Muscle layer of colon (tissue), 2 donors: Measurements from ENCODE around the gene SH3BGR.

Experiments
- H3K27ac ChIP-seq: one replicate; pipeline ENCODE4 v1.7.0; 2013; ENCODE audit warnings: low read depth, mild to moderate bottlenecking, low read length, moderate library complexity
- H3K27me3 ChIP-seq, 2 donors: one replicate each; pipeline ENCODE4 v1.7.0; 2013; ENCODE audit warnings: low read length in 2 of 2, mild to moderate bottlenecking in 2 of 2; ENCODE audit not compliant: insufficient read depth in 2 of 2, control insufficient read depth in 1 of 2
- H3K36me3 ChIP-seq: one replicate; pipeline ENCODE4 v1.7.0; 2013; ENCODE audit warnings: mild to moderate bottlenecking, low read length; ENCODE audit not compliant: insufficient read depth
- H3K4me1 ChIP-seq: one replicate; pipeline ENCODE4 v1.7.0; 2013; ENCODE audit warnings: mild to moderate bottlenecking, low read length; ENCODE audit not compliant: insufficient read depth
- H3K4me3 ChIP-seq, 2 donors: one replicate each; pipeline ENCODE4 v1.7.0; 2013; ENCODE audit warnings: low read length in 2 of 2, low read depth in 1 of 2, mild to moderate bottlenecking in 1 of 2, moderate library complexity in 1 of 2
- H3K9ac ChIP-seq: one replicate; pipeline ENCODE4 v1.7.0; 2013; ENCODE audit warnings: low read length
- H3K9me3 ChIP-seq: one replicate; pipeline ENCODE4 v1.7.0; 2013; ENCODE audit warnings: mild to moderate bottlenecking, low read length
- donor health status: abdominal sarcoma.
- donor health status: Adenocarcinoma of cecum.

SH3BGR gene

DNA sequence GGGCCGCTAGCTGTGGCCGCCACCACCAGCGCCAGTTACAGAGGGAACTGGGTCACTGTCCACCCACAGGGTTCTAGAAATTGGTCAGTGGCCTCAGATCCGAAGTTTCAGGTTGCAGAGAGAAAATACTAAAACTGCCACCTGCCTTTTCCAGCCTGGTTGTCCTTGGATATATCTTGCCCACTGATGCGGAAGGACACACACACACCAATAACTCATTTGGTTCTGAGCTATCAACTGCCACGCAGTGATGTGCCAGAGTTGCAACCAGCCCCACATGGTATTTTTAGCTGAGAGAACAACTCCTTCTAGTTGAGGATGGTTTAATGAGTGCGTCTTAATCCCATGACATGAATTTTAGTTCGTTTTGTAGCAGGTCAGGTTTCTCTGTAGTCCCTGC lies 68.1 kb downstream of the SH3BGR start:
- no peaks in the 10 kb centered on the region for H3K36me3 ChIP-seq
- peaks cover 15% of the 10 kb centered on the region for H3K4me1 ChIP-seq
- H3K27ac ChIP-seq: no peak overlapping the region
- no peaks in the 10 kb centered on the region for H3K27me3 ChIP-seq
- H3K9ac ChIP-seq: no peak overlapping the region
- H3K4me3 ChIP-seq: no peak overlapping the region
- H3K9me3 ChIP-seq: no peaks in the 10 kb centered on the region

DNA sequence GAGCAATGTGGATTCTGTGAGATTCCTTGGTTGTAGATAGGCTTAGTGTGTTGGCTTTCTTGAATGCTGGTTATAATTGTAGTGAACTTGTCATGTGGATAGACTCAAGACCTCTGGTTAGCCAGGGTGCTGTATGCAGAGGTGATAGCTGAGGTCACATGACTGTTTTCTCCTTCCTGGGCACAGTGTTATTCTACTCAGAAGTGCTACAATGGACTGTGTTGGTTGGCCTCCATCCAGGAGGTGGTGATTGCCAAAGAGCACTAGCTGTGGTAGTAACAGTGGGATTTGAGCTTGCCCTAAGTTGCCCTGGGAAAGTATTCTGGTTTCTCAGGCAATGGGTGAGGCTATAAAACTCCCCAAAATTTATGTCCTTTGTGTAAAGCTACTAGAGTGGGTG lies 71.6 kb downstream of the SH3BGR start:
- no peak overlapping the region for H3K27ac ChIP-seq
- no peak overlapping the region for H3K9ac ChIP-seq
- H3K9me3 ChIP-seq: no peaks in the 10 kb centered on the region
- no peak overlapping the region for H3K4me3 ChIP-seq
- peaks cover 15% of the 10 kb centered on the region for H3K4me1 ChIP-seq
- no peaks in the 10 kb centered on the region for H3K27me3 ChIP-seq
- H3K36me3 ChIP-seq: no peaks in the 10 kb centered on the region

DNA sequence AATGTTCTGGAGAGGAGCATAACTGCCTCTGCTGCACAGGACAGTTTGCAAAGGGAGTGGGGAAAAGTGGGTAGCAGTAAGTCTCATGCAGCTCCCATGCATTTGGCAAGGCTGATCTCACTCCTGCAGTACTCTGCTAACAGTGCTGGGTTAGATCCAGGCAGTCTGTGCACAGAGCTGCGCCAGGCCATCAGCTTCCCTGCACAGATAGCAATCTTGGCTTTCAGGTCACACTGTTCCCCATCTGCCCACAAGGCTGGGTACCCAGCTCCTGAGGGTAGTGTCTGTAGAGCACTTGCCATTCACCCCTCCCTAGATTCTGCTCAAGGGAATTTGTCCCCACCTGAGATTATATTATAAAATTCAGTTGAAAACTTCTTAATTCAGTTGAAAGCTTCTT lies 72.1 kb downstream of the SH3BGR start:
- peaks cover 15% of the 10 kb centered on the region for H3K4me1 ChIP-seq
- H3K27me3 ChIP-seq: no peaks in the 10 kb centered on the region
- no peak overlapping the region for H3K4me3 ChIP-seq
- H3K9ac ChIP-seq: no peak overlapping the region
- H3K36me3 ChIP-seq: no peaks in the 10 kb centered on the region
- H3K27ac ChIP-seq: no peak overlapping the region
- no peaks in the 10 kb centered on the region for H3K9me3 ChIP-seq

DNA sequence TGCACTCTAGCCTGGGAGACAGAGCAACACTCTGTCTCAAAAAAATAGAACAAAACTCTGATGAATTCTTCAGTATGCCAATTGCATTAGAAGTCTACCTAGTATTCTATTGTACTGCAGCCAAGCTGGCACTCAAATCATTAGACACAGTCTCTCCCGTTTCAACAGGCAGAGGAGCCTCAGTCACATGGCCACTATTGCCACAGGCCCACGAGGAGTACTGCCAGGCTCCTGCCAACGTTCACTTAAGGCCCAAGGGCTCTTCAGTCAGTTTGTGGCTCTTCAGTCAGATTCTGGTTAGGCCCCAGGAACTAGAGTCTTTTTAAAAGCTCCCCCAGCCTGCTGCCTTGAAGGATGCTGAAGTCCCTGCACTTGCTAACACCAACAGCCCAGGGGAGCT lies 73.4 kb downstream of the SH3BGR start:
- no peak overlapping the region for H3K9ac ChIP-seq
- no peaks in the 10 kb centered on the region for H3K27me3 ChIP-seq
- no peak overlapping the region for H3K27ac ChIP-seq
- no peak overlapping the region for H3K4me3 ChIP-seq
- no peaks in the 10 kb centered on the region for H3K9me3 ChIP-seq
- peaks cover 15% of the 10 kb centered on the region for H3K4me1 ChIP-seq
- no peaks in the 10 kb centered on the region for H3K36me3 ChIP-seq

DNA sequence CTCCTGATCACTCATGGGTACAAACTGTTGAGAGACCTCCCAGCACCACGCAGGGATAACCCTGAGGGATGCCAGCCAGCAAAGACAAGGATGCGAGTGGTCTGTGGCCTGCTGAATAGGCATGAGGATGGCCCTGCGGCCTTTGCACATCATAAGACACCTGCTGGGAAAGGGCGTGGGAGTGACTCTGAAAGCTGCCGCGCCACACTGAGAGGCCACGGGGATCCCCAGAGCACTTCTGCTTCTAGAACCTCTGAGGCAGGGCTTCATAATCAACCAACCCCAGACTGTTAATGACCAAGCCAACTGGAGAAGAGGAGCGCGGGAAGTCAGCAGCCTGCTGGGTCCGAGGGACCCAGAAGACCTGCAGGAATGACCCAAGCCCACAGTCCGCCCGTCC lies 73.8 kb downstream of the SH3BGR start:
- no peak overlapping the region for H3K4me3 ChIP-seq

DNA sequence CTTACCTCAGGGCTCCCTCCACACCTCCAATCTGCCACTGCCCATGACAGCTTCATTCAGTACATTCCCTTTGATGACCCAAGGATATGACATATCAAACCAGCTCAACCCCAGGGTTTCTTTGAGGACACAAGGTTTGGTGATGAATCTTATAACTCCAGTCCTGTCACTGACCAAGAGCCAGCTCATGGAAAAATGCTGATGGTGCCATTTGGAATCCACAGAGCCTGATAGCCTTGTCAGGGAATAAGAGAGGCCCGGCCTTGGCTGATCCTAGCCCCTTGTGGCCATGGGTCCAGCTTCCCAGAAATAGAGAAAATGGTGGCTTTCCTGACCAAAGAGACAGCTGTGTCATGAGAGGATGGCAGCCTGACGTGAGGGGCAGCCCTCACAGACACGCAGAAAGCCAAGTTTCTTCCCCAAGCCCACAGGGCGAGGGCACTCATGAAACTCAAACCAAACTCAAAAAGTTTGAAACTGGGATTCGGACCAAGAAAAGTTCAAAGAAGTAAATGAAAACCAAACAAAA lies 75.4 kb downstream of the SH3BGR start:
- no peaks in the 10 kb centered on the region for H3K27me3 ChIP-seq
- H3K27ac ChIP-seq: no peak overlapping the region
- H3K9me3 ChIP-seq: no peaks in the 10 kb centered on the region
- no peak overlapping the region for H3K9ac ChIP-seq
- H3K4me1 ChIP-seq: peaks cover 15% of the 10 kb centered on the region
- H3K36me3 ChIP-seq: no peaks in the 10 kb centered on the region
- no peak overlapping the region for H3K4me3 ChIP-seq

More for the DNA sequence above, 73.8 kb downstream of the SH3BGR start:
- H3K9ac ChIP-seq: no peak overlapping the region
- no peaks in the 10 kb centered on the region for H3K36me3 ChIP-seq
- peaks cover 15% of the 10 kb centered on the region for H3K4me1 ChIP-seq
- H3K27me3 ChIP-seq: no peaks in the 10 kb centered on the region
- no peaks in the 10 kb centered on the region for H3K9me3 ChIP-seq
- H3K27ac ChIP-seq: no peak overlapping the region

DNA sequence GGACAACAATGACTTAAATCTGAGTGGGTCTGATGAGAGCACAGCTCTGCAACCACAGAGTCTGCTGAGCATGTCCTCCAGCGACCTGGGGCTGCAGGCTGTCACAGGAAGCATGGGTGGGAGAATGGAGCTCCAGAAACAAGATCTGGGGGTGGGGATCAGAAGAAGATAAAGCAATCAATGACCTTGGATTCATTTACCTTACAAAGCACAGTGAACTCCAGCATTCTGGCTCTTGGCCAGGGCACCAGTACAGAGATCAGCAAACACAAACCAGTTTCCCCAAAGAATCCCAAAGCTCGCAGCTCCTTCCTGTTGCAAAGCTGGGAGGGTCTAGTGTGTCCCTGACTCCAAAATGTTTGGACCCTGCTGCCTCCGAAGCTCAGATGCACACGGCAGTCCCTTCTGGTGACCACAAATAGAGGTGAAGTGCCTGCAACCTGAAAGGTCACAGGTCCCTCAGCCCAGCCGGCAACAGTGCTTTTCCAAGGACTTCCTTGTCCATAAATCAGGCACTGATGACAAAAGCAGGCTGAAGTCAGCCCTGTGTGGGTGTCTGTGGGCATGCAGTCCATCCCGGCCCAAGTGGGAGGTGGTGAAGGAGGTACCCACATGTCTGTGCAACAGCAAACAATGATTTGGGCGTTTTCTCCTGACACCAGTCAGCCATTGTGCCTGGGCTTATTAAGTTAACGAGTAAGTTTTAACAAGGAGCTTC lies 76.1 kb downstream of the SH3BGR start:
- H3K27me3 ChIP-seq: no peaks in the 10 kb centered on the region
- no peak overlapping the region for H3K9ac ChIP-seq
- H3K4me3 ChIP-seq: no peak overlapping the region
- peaks cover 15% of the 10 kb centered on the region for H3K4me1 ChIP-seq
- no peak overlapping the region for H3K27ac ChIP-seq
- no peaks in the 10 kb centered on the region for H3K36me3 ChIP-seq
- no peaks in the 10 kb centered on the region for H3K9me3 ChIP-seq

DNA sequence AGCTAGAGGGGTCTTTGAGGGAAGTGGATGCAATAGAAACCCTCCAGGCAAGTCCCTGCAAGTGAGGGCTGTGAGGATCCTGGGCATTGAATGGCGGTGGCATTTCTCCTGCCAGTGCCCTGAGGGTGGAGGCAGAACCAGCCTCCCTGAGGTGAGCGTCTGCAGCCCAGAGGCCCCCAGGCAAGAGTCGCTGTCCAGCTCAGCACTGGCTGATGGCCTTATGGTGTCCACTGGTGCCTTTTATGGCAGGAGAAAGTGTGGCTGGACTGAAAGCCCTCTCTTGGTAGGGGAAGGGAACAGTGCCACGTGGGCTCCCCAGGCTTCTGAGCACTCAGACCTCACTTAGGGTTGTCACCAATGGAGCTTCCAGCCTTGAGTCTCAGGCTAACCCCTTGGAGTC lies 77.3 kb downstream of the SH3BGR start:
- Histone ChIP-seq H3K27me3 (no peaks in the 10 kb centered on the region), H3K27ac (no peak overlapping the region)

DNA sequence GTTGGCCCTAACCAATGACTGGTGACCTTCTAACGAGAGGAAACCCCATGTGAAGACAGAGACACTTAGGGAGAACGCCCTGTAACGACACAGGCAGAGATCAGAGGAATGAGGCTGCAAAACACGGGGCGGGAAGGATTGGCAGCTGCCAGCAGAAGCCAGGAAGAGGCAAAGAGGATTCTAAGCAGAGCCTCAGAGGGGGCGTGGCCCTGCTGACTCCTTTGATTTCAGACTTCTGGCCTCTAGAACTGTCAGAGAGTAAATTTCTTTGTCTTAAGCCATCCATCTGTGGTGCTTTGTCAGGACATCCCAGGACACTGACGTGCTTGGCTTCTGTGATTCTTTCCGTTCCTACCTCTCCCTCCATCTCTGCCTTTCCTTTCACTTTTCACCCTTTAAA lies 79.3 kb downstream of the SH3BGR start:
- Histone ChIP-seq H3K27me3 (no peaks in the 10 kb centered on the region), H3K4me3 (no peak overlapping the region), H3K9ac (no peak overlapping the region)

More for the DNA sequence above, 77.3 kb downstream of the SH3BGR start:
- H3K4me1 ChIP-seq: peaks cover 5% of the 10 kb centered on the region
- no peaks in the 10 kb centered on the region for H3K36me3 ChIP-seq
- H3K4me3 ChIP-seq: no peak overlapping the region
- no peaks in the 10 kb centered on the region for H3K9me3 ChIP-seq
- H3K9ac ChIP-seq: no peak overlapping the region

DNA sequence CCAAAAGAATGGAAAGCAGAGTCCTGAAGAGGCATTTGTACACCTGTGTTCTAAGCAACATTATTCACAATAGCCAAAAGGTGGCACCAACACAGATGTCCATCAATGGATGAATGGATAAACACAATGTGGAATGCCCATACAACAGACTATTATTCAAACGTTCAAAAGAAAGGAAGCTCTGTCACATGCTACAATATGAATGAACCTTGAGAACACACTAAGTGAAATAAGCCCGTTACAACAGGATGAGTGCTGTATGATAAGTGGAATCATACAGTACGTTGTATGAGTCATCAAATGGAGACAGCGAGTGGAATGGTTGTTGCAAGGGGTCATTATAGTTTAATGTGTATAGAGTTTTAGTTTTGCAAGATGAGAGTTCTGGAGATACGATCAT lies 80.1 kb downstream of the SH3BGR start:
- no peak overlapping the region for H3K9ac ChIP-seq
- H3K4me3 ChIP-seq: no peak overlapping the region
- no peak overlapping the region for H3K27ac ChIP-seq
- H3K27me3 ChIP-seq: no peaks in the 10 kb centered on the region
- H3K9me3 ChIP-seq: no peaks in the 10 kb centered on the region
- no peaks in the 10 kb centered on the region for H3K4me1 ChIP-seq
- no peaks in the 10 kb centered on the region for H3K36me3 ChIP-seq

More for the DNA sequence above, 79.3 kb downstream of the SH3BGR start:
- H3K9me3 ChIP-seq: no peaks in the 10 kb centered on the region
- H3K27ac ChIP-seq: no peak overlapping the region
- H3K4me1 ChIP-seq: no peaks in the 10 kb centered on the region
- H3K36me3 ChIP-seq: no peaks in the 10 kb centered on the region

DNA sequence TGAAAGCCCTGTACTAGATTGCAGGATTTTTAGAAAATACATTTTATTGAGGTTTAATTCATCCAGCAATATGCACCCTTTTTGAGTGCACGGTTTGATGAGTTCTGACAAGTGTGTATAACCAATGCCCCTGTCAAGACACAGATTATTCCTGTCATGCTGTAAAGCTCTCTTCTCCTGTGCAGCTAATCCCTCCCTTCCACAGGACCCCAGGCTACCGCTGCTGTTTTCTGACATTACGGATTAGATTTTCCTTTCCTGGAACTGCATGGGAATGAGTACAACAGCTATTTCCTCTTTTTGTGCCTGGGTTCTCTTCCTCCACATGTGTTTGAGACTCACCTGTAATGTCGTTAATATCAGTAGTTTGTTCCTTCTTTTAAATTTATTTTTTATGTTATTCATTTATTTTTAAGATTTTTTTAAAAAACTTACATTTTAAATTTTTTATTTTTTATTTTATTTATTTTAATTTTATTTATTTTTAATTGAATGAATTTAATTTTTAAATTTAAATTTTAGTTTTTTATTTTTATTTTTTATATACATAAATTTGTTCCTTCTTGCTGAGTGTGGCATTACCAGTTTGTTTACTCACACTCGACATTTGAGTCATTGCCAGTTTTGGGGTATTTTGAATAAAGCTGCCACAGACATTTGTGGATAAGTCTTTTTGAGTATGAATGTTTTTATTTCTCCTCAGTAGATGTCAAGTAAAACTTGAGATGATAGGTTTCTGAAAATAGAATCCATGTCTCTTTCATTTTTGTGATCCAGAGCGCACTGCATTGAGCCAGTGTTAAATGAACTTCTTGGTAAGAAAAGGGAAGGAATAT lies 82.0 kb downstream of the SH3BGR start:
- Histone ChIP-seq H3K4me3 (no peak overlapping the region), H3K9ac (no peak overlapping the region), H3K27me3 (no peaks in the 10 kb centered on the region), H3K9me3 (no peaks in the 10 kb centered on the region), H3K27ac (no peak overlapping the region), H3K4me1 (no peaks in the 10 kb centered on the region), H3K36me3 (no peaks in the 10 kb centered on the region)
